Measurements from ENCODE around the gene UFSP1.

- no peak for TF ChIP-seq CTCF (IDR thresholded peaks at IDR 0.05 in 4 of 5, conservative IDR thresholded peaks at IDR 0.05 in 1 of 5)
- no peak for TF ChIP-seq POLR2A (IDR thresholded peaks at IDR 0.05)
Observed at GRCh38 chr7:100878013-100878412, 11.5 kb downstream of the UFSP1 start.

Measured in gastrocnemius medialis (tissue), 4 donors.